GM12874 (cell line): Measurements from ENCODE around the gene TLR9.
A peak's percentile ranks its signal among the peaks of the same experiment; 100 is the strongest.

Source experiments
- TF ChIP-seq, protein P1 (sequence below): IDR thresholded peaks from 2 replicates; pipeline ENCODE4 v1.5.1; 2011; ENCODE audit warnings: low read depth, mild to moderate bottlenecking, control low read depth, low read length, moderate library complexity; ENCODE audit not compliant: insufficient read depth

Gene TLR9

DNA sequence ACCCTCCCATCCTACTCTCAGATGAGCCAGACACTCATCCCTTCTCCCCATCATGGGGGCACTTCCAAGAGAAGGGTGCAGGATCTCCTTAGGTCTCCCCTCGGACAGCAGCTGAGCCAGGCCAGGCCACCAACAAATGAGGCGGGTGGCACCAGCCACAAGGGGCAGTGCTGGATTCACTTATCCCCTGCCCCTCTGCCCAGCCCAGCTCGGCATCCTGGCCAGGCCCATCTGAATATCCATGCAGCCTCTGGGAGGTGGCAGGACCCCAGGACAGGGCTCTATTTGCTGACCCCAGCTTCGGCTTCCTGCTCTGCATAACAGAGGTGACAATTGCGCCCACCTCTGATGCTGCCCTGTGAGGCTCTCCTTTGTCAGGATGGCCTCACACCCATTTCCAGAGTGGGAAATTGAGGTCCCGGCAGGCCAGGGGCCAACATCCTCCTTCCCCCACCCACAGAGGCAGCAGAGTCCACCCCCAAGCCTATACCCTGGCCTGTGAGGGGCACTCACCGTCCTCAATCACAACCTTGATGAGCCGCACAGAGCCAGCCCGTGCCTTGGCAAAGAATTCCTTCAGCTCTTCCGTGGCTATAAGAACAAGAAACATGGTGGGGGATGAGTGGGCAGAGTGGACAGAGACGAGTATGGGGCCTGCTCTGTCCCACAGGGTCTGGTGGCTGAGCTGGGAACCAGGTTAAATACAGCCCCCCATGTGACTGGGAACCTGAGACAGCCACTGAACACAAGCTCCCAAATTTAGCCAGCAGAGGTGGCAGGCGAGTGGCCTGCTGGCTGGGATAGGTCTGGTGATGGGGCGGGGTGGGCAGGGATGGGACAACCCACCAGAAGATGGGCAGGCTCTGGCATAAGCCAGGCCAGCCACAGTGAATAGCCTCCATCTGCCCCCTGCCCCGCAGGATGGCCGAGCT, 9.3 kb upstream of the TLR9 start:
- TF ChIP-seq, protein P1, sequence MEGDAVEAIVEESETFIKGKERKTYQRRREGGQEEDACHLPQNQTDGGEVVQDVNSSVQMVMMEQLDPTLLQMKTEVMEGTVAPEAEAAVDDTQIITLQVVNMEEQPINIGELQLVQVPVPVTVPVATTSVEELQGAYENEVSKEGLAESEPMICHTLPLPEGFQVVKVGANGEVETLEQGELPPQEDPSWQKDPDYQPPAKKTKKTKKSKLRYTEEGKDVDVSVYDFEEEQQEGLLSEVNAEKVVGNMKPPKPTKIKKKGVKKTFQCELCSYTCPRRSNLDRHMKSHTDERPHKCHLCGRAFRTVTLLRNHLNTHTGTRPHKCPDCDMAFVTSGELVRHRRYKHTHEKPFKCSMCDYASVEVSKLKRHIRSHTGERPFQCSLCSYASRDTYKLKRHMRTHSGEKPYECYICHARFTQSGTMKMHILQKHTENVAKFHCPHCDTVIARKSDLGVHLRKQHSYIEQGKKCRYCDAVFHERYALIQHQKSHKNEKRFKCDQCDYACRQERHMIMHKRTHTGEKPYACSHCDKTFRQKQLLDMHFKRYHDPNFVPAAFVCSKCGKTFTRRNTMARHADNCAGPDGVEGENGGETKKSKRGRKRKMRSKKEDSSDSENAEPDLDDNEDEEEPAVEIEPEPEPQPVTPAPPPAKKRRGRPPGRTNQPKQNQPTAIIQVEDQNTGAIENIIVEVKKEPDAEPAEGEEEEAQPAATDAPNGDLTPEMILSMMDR, result no peak

DNA sequence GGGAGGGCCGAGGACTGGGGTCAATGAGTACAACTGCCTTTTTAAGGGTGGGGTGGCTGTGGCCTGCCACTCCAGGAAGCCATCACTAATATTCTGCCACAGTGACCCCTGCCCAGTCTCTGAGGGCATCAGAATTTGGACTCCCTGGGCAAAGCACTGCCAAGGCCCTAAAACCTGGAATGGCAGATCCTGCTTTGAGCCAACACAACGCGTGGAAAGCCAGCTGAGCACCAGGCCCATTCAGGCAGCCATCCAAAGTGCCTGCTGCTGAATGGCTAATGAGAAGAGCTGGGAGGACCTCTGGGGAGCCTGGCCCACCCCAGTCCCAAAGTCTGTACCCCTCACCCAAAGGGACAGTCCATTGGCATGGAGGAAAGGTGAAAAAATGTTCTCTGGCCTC, 8.5 kb upstream of the TLR9 start:
- TF ChIP-seq, protein P1, result no peak

DNA sequence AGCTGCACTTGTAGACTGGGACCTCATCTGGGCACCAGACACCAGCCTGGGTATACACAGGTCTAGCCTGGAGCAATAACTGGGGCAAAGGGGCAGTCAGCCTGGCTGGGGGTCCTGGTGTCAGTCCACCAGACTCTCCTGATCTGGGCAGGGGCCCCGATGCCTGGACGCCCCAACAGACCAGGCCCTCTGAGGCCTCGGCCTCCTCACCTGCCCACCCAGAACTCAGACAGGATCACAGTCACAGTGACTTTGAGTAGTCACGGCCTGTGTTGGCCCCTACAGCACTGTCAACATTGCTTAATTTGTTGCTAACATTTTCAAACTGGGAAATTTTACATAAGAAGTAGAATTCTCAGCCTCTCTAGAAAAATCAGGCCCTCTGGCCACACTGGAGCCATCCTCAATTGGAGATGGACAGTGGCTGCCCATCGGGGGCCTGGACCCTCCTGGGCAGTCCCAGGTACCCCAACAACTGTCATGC, 7.7 kb upstream of the TLR9 start:
- TF ChIP-seq, protein P1, result no peak

DNA sequence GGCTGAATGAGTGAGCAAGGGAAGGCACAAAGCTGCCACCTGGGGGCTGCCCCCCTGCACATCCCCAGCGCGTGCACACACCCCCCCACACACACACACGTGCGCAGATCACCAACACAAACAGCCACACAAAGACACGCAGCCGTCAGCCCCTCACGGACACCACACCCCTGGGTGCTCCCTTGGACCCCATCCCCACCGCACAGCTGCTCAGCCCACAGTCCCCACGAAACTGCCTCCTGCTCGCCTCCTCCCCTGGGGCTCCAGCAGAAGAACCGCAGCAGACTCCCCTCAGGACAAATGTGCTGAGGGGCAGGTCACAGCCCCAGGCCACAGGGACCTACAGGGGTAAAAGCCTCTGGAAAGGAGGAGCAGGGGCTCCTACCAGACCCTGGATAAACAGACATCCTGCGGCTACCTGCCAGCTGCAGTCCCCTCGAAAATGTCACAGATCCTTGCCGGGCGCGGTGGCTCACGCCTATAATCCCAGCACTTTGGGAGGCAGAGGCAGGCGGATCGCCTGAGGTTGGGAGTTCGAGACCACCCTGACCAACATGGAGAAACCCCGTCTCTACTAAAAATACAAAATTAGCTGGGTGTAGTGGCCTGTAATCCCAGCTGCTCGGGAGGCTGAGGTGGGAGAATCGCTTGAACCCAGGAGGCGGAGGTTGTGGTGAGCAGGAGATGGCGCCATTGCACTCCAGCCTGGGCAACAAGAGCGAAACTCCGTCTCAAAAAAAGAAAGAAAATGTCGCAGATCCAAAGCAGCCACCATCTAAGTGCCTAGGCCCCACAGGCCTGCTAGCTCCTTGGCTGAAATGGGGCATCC, 7.0 kb upstream of the TLR9 start:
- TF ChIP-seq, protein P1, result no peak

DNA sequence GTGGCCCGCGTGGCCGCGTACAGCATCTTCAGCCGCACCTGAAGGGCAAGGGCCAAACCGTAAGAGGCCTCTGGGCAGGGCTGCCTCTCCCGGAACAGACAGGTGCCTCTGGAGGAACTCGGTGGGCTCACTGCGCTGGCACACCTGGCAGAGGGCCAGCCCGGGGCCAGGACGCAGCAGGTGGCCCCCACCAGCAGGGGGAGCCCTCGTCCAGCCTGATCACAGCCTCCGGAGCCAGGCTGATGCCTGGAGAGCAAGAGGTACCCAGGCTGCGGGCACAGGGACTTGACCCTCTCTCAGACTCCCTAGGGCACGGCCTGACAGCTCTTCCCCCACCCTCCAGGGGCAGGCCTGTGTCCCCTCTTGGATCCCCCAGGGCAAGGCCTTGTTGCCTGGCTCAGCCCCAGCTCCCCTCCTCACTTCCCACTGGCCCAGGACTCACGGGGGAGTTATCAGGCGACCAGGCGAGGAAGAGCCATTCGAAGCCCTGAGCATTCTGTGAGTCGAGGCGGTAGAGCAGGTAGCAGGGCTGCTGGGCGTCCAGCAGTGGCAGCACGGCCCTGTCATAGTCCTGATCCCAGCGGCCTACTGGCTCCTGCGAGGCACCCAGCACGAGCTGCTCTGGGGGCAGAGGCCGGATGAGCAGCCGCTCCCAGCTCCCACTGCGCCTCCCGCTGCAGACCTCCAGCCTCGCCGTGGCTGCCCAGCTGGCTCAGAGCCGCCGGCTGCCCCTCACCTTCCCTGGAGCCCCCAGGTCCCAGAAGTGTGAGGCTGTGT, 6.2 kb upstream of the TLR9 start:
- TF ChIP-seq, protein P1, result peak; percentile 99

DNA sequence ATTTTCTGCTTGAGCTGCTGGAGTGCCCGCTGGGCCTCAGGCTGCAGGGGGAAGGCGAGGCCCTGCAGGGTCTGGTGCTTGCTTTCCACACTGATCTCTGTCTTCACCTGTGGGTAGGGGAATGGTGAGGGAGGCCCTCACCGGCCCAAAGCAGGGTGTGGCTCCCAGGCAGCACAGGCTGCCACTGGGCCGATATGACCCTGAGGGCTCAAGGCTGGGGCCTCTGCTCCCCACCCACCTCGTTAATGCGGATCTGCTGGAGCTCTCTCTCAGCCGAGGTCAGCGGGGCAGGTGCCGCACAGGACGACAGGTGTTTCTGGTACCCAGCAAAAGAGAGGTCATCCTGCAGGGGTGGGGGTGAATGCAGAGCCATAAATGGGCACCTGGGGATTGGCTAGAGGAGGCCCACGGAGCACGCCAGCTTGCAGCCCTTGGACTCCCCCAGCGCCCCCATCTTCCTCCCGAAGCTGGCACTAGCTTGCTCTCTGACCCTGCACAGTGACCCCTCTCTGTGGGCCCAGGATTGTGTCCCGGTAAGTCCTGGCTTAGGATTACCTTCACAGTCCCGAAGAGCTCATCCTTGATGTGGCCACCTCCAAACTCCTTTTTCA, 5.5 kb upstream of the TLR9 start:
- TF ChIP-seq, protein P1, result no peak
